ENCODE measurements around the gene DCDC1.

Gene DCDC1

DNA sequence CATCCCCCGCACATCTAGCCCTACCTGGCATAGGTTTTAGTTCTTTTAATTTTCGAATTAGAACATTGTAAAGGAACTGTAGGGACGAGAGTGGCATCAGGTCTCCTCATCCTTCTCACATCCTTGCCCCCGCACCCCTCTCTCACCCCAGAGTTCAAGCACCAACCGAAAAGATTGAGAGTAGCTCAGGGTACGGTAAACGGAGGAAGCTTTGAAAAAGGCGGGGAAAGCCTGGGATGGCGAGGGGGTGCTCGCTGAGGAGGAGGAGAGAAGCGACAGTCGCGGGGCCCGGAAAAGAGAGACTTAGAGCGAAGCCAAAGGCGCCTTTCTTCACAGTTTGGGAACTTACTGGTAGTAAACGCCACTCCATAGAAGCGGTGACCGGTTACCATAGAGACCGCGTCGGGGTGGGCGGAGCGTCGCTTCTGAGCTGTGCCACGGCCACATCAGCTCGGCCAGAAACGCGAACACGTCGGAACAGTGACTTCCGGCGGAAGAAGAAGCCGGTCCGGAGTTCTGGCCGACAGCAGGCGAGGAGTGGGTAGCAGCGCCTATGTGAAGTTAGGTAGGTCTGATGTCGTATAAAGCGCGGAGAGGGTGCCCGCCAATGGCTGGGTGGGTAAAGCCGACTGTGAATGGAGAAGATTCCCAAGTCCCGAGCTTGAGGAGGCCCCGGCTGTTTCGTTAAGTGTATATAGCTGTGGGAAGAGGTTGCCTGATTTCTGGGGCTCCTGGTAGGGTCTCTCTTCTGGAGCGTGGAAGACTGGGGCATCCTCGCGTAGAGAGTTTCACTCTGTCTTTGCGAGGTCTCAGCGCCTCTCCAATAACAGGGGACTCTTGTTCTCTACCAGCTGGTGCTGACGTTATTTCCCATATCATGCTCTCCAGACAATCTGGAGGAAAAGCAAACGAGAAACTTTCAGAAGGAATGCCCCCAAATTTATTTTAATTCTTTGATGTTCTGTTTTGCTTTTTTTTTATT, at the start of gene DCDC1, which contains the start of gene DNAJC24:
Gene DCDC1 (minus strand): TSS at position 392 of the 982 bp plus-strand sequence. CDS start 41,459 bp downstream, outside the sequence.
Gene DNAJC24 (plus strand): TSS at position 513 of the 982 bp plus-strand sequence. CDS start 889 bp downstream, outside the sequence.
- peak; percentile 94 for DNase-seq

- DNase-seq: no peak
Observed at GRCh38 chr11:31419138-31419537, 49.6 kb upstream of the DCDC1 start.

DNA sequence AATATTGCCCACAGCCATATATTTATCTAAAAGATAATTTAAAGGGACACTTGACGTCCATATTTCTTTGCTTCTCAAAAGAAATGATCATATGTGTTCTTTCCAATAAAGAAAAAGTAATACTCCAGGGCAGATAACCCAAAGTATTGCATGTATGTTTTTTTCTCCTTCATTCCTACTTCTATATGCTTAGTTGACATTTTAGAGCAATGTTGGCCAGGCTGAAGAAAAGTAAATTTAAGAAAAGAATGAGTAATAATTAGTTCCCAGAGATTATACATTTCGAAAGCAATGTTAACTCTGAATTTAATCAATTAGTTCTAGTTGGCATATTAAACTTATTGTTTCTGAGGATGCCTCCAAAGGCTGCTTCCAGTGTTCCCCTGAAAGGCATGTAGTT, 48.3 kb upstream of the DCDC1 start:
- no peak for DNase-seq

- no peak for DNase-seq
Observed at GRCh38 chr11:31417357-31417756, 47.8 kb upstream of the DCDC1 start.

DNA sequence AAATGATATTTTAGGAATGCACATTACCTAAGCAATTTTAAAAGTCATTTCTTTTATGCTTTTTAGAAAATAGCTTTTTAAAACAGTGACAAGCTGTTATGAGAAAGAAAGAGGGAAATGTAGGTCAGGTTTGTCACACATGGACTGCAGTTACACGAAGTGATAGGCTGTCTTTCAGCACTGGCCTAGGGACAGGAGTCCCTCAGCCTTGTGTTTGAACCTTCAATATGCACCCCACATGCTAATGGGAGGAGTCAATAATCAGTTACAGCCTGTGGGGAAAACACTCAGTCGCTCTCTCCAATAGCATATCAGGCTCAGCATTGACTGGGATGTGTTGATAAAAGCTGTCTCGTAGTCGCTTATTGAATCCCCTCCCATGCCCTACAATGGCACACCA, 45.9 kb upstream of the DCDC1 start:
- DNase-seq: no peak

DNA sequence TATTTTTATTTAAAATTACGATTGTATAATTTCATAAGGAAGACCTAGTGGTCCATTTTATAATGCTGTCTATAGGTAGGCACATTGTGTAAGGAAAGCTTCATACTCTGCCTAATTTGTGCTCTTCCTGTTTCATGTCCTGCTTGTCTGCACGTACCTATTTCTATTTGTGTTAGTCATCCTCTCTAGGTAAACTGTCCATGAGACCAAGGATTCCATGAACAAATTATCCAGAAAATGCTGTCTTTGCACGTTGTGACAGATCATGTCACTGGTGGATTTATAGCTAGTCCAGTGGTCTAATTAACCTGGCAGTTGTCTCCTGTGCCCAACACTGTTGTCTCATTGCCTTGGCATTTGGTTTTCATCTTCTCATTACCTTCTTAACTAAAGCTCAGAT, 44.8 kb upstream of the DCDC1 start:
- DNase-seq: no peak

- DNase-seq: no peak
Observed at GRCh38 chr11:31412946-31413345, 43.4 kb upstream of the DCDC1 start.

DNA sequence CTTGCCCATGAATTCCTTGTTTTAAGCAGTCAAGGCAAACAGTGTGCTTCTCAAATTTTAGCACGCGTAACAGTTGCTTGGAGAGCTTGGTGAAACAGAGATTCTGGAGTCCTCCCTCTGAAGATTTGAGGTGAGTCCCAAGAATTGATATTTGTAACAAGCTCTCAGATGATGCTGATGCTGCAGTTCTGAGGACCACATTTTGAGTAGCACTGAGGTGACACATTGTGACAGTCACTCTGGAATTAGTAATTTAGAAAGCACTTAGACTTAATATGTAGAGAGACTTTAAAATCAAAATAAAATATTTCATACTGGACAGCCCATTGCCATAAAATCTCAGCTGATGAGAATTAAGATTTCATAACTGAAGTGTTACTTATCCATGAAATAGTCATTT, 38.7 kb upstream of the DCDC1 start:
- DNase-seq: no peak

DNA sequence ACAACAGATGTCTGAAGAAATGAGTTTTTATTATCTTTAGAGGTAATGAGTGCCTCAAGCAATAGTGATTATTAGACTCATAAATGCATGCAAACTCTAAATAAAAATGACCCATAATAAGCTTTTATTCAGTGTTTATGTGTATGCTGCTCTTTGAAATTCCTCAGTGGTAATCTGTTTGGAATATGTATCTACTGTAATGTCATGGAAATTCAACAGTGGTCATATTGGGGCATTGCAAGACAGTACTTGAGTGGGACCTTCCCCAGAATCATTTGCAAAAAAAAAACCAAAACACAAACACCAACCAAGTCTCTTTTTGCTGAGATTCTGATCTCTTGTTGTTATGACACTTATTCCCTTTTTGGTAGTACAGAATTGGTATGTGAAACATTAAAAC, 35.1 kb upstream of the DCDC1 start:
- DNase-seq: no peak

DNA sequence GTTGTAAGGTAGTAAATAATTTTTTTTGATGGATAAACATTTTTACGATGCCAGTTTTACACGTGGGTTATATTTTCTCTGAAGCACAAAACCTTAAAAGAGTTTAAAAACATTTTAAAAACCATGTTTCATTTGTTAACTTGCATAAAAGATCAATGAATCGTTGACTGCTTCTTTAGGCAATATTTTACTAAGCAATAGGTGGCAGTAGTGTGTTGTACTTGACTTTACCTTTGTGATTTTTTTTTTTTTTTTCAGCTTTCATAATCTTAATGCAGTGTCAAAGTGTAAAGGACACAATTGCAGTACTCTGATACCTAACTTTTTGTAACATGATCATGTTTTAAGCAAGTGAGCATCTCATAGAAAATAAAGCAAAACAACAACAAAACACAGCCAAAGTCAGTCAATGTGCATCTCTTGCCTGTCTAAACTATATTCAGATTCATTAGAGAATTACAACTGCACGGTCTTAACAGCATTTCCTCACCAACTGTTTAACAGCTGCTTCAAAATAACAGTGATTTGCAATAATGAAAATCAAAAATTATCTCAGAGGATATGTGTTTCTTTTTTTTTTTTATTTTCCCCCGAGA, 27.8 kb upstream of the DCDC1 start:
- no peak for DNase-seq

DNA sequence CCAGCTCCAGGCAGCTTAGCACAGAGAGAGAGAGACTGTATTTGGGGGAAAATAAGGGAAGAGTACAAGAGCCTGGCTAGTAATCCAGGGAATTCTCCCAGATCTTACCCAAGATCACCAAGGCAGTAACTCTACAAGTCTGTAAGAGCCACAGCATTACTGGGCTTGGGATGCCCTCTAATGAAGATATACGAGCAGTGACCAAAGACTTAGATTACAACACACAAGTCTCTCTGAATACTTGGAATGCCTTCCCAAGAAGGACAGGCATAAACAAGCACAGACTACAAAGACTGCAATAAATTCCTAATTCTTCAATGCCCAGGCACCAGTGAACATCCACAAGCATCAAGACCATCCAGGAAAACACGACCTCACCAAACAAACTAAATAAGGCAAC, 17.8 kb upstream of the DCDC1 start:
- no peak for DNase-seq

GRCh38 chr11:31383116-31383515, 13.6 kb upstream of the DCDC1 start:
- DNase-seq: no peak

GRCh38 chr11:31375879-31376278, 6.3 kb upstream of the DCDC1 start:
- DNase-seq: no peak

- DNase-seq: no peak
Observed at GRCh38 chr11:31366795-31367194, 2.7 kb downstream of the DCDC1 start.

DNA sequence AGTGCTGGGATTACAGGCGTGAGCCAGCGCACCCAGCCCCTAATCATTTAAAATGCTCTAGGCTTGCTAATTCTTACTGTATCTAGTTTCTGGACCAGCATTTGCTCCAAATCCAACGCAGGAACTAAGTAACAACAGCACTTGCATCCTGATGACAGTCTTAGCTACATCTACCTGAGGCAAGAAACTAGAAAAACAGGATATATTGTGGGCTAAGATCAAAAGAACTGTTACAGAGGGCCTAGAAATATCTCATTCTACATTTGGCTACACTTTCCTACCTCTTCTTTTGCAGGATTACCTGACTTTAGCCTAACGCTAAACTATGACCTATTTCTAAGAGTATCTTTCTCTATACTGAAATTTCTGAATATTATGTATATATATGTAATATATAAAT, 7.8 kb downstream of the DCDC1 start:
- no peak for DNase-seq

DNA sequence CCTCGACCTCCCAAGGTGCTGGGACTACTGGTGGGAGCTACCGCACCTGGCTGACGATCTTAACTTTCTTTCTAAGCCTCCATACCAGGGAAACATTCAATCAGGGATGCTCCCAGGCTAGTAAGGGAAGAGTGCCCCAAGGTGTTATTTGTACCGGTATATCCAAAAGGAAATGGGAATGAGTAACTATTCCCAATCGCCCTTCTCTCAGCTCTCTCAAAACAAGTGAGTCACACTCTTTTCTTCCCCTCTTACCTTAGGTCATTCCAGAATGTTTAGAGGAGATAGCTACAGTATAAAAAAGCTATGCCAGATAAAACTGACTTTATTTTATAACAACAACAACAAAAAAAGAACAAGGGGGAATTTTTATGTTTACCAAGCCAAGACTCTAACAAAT, 13.7 kb downstream of the DCDC1 start:
- no peak for DNase-seq

GRCh38 chr11:31355131-31355530, 14.4 kb downstream of the DCDC1 start:
- DNase-seq: no peak

GRCh38 chr11:31351168-31351567, 18.4 kb downstream of the DCDC1 start:
- DNase-seq: no peak

GRCh38 chr11:31340903-31341572, 28.5 kb downstream of the DCDC1 start:
- DNase-seq: no peak

- DNase-seq: no peak
Observed at GRCh38 chr11:31337806-31338205, 31.7 kb downstream of the DCDC1 start.

DNA sequence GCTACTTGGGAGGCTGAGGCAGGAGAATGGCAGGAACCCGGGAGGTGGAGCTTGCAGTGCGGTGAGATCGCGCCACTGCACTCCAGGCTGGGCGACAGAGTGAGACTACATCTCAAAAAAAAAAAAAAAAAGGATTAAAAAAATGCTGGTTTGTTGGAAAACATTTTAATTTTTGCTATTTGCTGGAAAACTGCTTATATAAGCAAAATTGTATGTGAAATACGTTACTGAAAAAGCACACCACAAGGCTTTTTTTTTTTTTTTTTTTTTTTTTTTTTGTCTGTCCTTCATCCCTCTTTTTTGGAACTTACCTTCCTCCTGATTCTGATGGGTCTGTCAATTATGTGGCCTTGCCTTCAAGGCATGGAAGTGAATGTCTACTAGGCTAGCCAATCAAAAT, 40.8 kb downstream of the DCDC1 start:
- no peak for DNase-seq

GRCh38 chr11:31327417-31327816, 42.1 kb downstream of the DCDC1 start:
- no peak for DNase-seq

GRCh38 chr11:31326470-31327148, 42.9 kb downstream of the DCDC1 start:
- DNase-seq: no peak

Data from stimulated activated CD4-positive, alpha-beta T cell treated with anti-CD3 and anti-CD28 coated beads, Interleukin-12 subunit alpha, Interleukin-12 subunit beta, amount 100 ng/mL, for 4 hours (primary cell).